HepG2 (cell line): ENCODE data around the gene ABHD17B.

ENCODE experiments used
- GATAD2A ChIP-seq: IDR thresholded peaks from 2 replicates; pipeline ENCODE4 v1.6.1; 2016
- PCBP2 ChIP-seq: fragments of 200-400 bp; formaldehyde crosslinking; optimal IDR thresholded peaks from 2 replicates; pipeline ENCODE3; 2018; ENCODE audit warnings: low read length, low read depth; ENCODE audit not compliant: poor library complexity, severe bottlenecking
- SIN3A ChIP-seq: IDR thresholded peaks from 2 replicates; pipeline ENCODE4 v1.6.1; 2011; ENCODE audit warnings: low read depth, mild to moderate bottlenecking, control low read depth, low read length, borderline replicate concordance
- ZBTB21 ChIP-seq: sonication (generic); formaldehyde crosslinking; IDR thresholded peaks from 2 replicates; pipeline ENCODE4 v1.4.0; 2020; ENCODE audit warnings: missing genetic modification reagents
- ZFX ChIP-seq: sonication (generic); formaldehyde crosslinking; IDR thresholded peaks from 2 replicates; pipeline ENCODE4 v1.4.0; 2020; ENCODE audit warnings: mild to moderate bottlenecking, low read depth, missing genetic modification reagents, moderate library complexity

DNA sequence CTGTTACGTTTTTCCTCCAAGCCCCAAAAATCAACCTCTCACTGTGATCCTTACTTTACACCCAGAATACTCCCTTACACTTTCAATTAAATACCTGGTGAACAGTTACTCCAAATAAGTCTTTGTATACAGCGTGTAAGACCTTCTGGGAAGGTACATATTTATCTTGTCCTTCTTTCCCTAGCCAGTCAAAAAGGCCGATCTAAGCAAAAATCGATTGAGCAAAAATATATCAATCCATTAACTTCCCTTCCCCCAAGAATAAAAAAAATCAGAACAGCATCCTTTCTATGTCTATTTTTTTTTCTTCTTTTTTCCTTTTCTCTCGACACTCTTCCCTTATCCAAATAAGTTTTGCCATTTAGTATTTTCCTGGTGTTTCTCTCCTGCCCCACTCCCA, 71.3 kb downstream of the ABHD17B start:
- TF ChIP-seq SIN3A (no peak), PCBP2 (no peak), ZBTB21 (CRISPR knock-in tag) (no peak), GATAD2A (no peak), ZFX (CRISPR knock-in tag) (no peak)
